Stomach (tissue), 9 donors: ENCODE measurements around the gene TMEM35A. TPM values are rescaled to one million over a fixed set of nuclear protein-coding genes. Genes with fewer than 3 reads are reported as not detected.
"Not testable (repeated sequence)": the region's sequence is repeated elsewhere in the genome, so short reads cannot be mapped to it uniquely, and the experiment has no call there.

Experiments
- DNase-seq, 2 donors: peaks; one replicate each; pipeline versions ENCODE4 v3.0.0 to v3.0.0-alpha.2; 2013 to 2019
- H3K27ac ChIP-seq, 5 donors: fragments of 200-600 bp in 4 of 5; sonication (generic) in 4 of 5; one replicate each; pipeline ENCODE4 v1.5.1; 2013 to 2019; ENCODE audit warnings: mild to moderate bottlenecking in 1 of 5, moderate library complexity in 1 of 5
- H3K27me3 ChIP-seq, 3 donors: fragments of 200-600 bp; sonication (generic); one replicate each; pipeline ENCODE4 v1.5.1; 2017 to 2019; ENCODE audit warnings: mixed run types in 1 of 3
- H3K36me3 ChIP-seq, 4 donors: fragments of 200-600 bp; sonication (generic); 1 replicate in 3 of 4; 2 replicates in 1 of 4; pipeline ENCODE4 v1.5.1; 2016 to 2019
- H3K4me1 ChIP-seq, 4 donors: fragments of 200-600 bp; sonication (generic); one replicate each; pipeline ENCODE4 v1.5.1; 2016 to 2019
- H3K4me3 ChIP-seq, 4 donors: fragments of 200-600 bp; sonication (generic) in 3 of 4; one replicate each; pipeline ENCODE4 v1.5.1; 2016 to 2019; ENCODE audit warnings: mild to moderate bottlenecking in 1 of 4
- H3K9me3 ChIP-seq, 4 donors: fragments of 200-600 bp; sonication (generic); one replicate each; pipeline ENCODE4 v1.5.1; 2016 to 2019
- EP300 ChIP-seq: sonication (generic); formaldehyde crosslinking; IDR thresholded peaks from one replicate; pipeline ENCODE4 v1.6.1; 2017; ENCODE audit warnings: antibody characterized with exemption
- POLR2A ChIP-seq, 4 donors: fragments of 450-650 bp; IDR thresholded peaks; one replicate each; pipeline ENCODE4 v1.6.1; 2016; ENCODE audit warnings: antibody characterized with exemption in 4 of 4, control low read depth in 2 of 4, mild to moderate bottlenecking in 1 of 4, moderate library complexity in 1 of 4
- POLR2AphosphoS5 ChIP-seq, 3 donors: sonication (generic); formaldehyde crosslinking; IDR thresholded peaks; one replicate each; pipeline ENCODE4 v1.6.1; 2016; ENCODE audit warnings: antibody characterized with exemption in 3 of 3
- WGBS, 5 donors: extraction: QIAGEN DNeasy Blood & Tissue Kit in 3 of 5; methylation state at CpG; one replicate each; pipeline versions ENCODE4 v1.1.5 to v1.1.7; 2013 to 2018; 5-methylcytosine and 5-hydroxymethylcytosine counted together
- intact Hi-C: fragments of 100-400 bp; cut with DNase I; formaldehyde crosslinking; loops from one replicate; pipeline ENCODE4 v1.15.1; 2023; ENCODE audit warnings: low total_unique reads
- polyA plus RNA-seq, 3 donors: library from polyadenylated mRNA; stranded (reverse); fragments of 200-250 nt; gene quantifications; one replicate each; pipeline ENCODE4 v1.2.3, GENCODE V29; 2013
- total RNA-seq, 5 donors: library from RNA; depleted of rRNA; stranded (reverse); fragments of >200 nt; gene quantifications; one replicate each; pipeline versions ENCODE4 v1.1.0 to v1.2.3, GENCODE V29; 2014 to 2016
- TF ChIP-seq, protein P1 (sequence below), 7 experiments: fragments of 450-650 bp in 4 of 7; fragments of 200-600 bp in 3 of 7; sonication (generic) in 3 of 7; IDR thresholded peaks; one replicate each; pipeline ENCODE4 v1.5.1; 2016 to 2019; ENCODE audit warnings: antibody characterized with exemption in 7 of 7, control low read depth in 2 of 7, mild to moderate bottlenecking in 1 of 7
- donor health status: healthy with polysubstance abuse.
- donor health status: Bipolar disorder and iron deficiency.
- donor health status: healthy.

TMEM35A gene
- total and polyA plus RNA-seq, 8 donors, result 0.29 to 5.4 (median 4.1) TPM; not detected in 2

DNA sequence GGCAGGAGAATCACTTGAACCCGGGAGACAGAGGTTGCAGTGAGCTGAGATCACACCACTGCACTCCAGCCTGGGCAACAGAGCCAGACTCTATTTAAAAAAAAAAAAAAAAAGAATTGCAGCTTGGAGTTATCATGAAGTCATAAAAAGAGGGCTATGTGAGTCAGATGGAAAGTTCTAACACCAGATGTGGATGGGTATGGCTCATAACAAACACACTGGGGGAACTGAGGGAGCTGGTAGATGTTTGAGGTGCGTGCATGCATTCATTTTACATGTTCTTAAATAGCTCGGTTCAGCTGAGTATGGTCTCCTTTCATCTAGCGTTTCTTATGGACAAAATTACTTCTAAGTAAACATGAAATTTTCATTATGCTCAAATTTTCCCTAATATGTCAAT is 38.5 kb upstream of the TMEM35A start:
- Histone ChIP-seq H3K36me3 (peaks cover 0 to 70% (median 50%) of the 10 kb centered on the region in 4 donors), H3K27ac (no peak overlapping the region), H3K4me3 (no peak overlapping the region), H3K9me3 (no peaks in the 10 kb centered on the region), H3K4me1 (no peaks in the 10 kb centered on the region), H3K27me3 (no peaks in the 10 kb centered on the region)
- TF ChIP-seq, protein P1, sequence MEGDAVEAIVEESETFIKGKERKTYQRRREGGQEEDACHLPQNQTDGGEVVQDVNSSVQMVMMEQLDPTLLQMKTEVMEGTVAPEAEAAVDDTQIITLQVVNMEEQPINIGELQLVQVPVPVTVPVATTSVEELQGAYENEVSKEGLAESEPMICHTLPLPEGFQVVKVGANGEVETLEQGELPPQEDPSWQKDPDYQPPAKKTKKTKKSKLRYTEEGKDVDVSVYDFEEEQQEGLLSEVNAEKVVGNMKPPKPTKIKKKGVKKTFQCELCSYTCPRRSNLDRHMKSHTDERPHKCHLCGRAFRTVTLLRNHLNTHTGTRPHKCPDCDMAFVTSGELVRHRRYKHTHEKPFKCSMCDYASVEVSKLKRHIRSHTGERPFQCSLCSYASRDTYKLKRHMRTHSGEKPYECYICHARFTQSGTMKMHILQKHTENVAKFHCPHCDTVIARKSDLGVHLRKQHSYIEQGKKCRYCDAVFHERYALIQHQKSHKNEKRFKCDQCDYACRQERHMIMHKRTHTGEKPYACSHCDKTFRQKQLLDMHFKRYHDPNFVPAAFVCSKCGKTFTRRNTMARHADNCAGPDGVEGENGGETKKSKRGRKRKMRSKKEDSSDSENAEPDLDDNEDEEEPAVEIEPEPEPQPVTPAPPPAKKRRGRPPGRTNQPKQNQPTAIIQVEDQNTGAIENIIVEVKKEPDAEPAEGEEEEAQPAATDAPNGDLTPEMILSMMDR (IDR thresholded peaks at IDR 0.05), result no peak
- TF ChIP-seq POLR2AphosphoS5 (IDR thresholded peaks at IDR 0.05), result no peak
- no peak for TF ChIP-seq EP300
- no peak for TF ChIP-seq POLR2A (IDR thresholded peaks at IDR 0.05)
- intact Hi-C loops, result no loop called here
- WGBS, 5 donors, result 73 to 96% (median 84%) methylated on average over 4 of the region's 4 CpGs
- no peak for DNase-seq

DNA sequence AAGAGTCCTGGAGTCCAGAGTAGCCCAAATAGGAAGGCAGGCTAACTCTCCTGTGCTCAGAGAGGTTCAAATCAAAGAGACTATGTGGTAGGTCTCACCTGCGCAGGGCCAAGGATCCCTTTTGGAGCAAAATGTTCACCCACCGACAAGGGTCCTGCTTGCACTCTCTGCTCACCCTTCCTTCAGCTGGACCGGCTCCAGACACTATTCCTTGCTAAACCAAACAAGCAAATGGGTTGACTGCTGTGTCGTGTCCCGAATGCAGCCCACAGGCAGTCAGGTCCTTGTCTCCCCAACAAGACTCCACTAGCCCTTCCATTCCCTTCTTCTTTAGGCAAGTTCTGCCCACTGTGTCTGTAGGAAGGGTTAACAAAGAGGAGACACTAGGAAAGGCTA is 27.5 kb upstream of the TMEM35A start:
- 0 to 62% (median 15%) methylated on average over 2 to 5 of the region's 5 CpGs for WGBS, 5 donors
- Histone ChIP-seq H3K36me3 (no peaks in the 10 kb centered on the region), H3K27me3 (peaks cover 0 to 3% (median 0%) of the 10 kb centered on the region in 3 donors), H3K27ac (peak overlapping the region; percentile 65 to 94 (median 92)), H3K4me1 (peaks cover 0 to 13% (median 9%) of the 10 kb centered on the region in 4 donors), H3K9me3 (no peaks in the 10 kb centered on the region), H3K4me3 (peak overlapping the region; percentile 50 to 58 (median 54))
- no peak for DNase-seq
- no peak for TF ChIP-seq POLR2A (IDR thresholded peaks at IDR 0.05)
- TF ChIP-seq, protein P1 (IDR thresholded peaks at IDR 0.05), result no peak
- TF ChIP-seq POLR2AphosphoS5 (IDR thresholded peaks at IDR 0.05), result no peak
- no peak for TF ChIP-seq EP300
- intact Hi-C loops, result no loop called here

DNA sequence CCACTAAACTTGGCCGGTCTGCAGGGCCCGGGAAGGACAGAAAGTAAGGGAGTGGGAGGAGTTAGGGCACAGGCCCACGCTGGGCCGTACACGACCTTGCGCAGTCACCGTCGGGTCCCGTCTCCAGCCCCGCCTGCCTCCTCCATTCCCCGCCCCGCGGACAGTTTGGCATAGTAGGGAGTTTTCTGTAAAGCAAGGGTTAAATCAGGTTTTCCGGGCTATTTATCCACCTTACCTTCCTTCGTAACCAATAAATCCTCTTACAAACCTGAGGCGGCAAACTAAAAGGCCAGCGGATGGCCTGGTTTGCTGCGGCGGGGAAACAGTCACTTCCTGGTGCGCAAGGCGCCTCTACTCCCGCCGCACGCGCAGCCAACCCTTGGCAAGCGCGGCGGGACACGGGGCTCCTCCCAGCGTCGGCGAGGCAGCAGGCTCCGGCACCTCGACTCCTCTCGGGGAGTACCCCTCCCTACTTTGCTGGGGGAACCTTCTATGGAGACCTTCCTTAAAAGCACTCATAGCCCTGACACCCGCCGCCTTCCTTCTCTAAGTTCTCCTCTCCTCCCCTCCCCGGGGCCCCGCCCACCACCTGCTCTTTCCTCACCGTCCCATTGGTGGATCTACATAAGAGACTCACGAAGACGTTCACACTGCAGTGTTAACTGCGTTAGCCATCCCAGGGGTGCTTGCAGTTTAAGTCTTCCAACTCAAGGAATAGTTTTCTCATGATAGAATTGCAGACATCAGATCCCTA is 27.0 kb upstream of the TMEM35A start, which contains the start of gene TRMT2B:
Gene TRMT2B (minus strand): TSS at position 563 of the 754 bp plus-strand sequence. CDS start 9,822 bp downstream, outside the sequence.
- WGBS, 5 donors, result 1 to 36% (median 9%) methylated on average over 12 to 43 of the region's 43 CpGs
- Histone ChIP-seq H3K27ac (peak within 1 kb of the TSS; percentile 65 to 94 (median 92)), H3K27me3 (peaks cover 0 to 3% (median 0%) of the 10 kb centered on the region in 3 donors)

DNA sequence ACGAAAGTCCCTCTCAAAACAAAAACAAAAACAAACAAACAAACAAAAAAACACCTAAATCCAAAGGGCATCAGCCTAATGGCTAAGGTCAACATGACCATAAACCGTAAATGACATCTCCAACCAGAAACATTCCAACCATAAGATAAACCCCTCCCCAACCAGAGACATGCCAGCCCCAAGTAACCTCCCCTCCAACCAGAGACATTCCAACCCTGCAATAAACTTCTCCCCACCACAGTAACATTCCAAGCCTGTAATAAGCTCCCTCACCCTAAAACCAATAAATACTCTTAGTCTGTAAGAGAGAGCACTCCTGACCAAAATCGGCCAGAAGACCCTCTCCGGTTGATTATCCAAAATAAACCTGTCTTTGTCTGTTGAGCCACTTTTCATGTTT is 22.1 kb upstream of the TMEM35A start:
- H3K36me3 ChIP-seq, intact Hi-C loops, H3K27me3 ChIP-seq, DNase-seq, H3K9me3 ChIP-seq, H3K4me3 ChIP-seq, H3K4me1 ChIP-seq, H3K27ac ChIP-seq: not testable (repeated sequence)
- 69 to 93% (median 92%) methylated on average over 4 of the region's 4 CpGs for whole genome bisulfite sequencing, 5 donors

More for the DNA sequence above, 27.0 kb upstream of the TMEM35A start, which contains the start of gene TRMT2B:
- H3K4me3 ChIP-seq, result peak within 1 kb of the TSS; percentile 50 to 58 (median 54)
- intact Hi-C loops, result no loop called here
- DNase-seq, result peak; percentile 80 to 89
- no peaks in the 10 kb centered on the region for H3K36me3 ChIP-seq
- no peaks in the 10 kb centered on the region for H3K9me3 ChIP-seq
- TF ChIP-seq POLR2A (IDR thresholded peaks at IDR 0.05), result no peak
- peak in 1 of 3 donors; percentile 9 for TF ChIP-seq POLR2AphosphoS5 (IDR thresholded peaks at IDR 0.05)
- TF ChIP-seq EP300, result no peak
- peaks cover 0 to 13% (median 9%) of the 10 kb centered on the region in 4 donors for H3K4me1 ChIP-seq

DNA sequence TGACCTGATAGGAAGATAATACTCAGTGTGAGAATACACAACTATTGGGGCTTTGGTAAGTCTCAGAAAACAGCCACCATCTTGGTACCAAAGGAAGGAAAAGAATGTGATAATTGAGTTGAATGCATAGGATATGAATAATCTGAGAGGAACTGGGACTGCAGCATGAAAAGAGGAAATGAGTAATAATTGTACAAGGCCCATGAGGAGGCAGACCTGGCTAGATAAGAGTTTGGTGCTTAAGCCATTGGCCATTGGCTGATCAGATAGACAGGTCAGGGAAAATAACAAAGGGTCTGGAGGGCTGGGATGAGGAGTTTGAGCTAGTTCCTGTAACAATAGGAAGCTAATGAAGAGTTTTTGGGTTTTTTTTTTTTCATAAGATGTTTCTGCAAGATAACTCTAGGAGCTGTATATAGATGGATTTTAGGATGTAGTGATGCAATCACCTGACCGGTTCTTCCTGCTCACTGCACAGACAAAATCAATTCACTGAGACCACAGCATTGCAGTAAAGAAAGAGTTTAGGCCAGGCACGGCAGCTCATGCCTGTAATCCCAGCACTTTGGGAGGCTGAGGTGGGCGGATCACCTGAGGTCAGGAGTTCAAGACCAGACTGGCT is 21.5 kb upstream of the TMEM35A start:
- Histone ChIP-seq H3K27ac (no peak overlapping the region), H3K4me1 (no peaks in the 10 kb centered on the region), H3K36me3 (no peaks in the 10 kb centered on the region), H3K4me3 (no peak overlapping the region), H3K27me3 (no peaks in the 10 kb centered on the region), H3K9me3 (no peaks in the 10 kb centered on the region)
- intact Hi-C loops, result no loop called here
- WGBS, 5 donors, result 69 to 90% (median 78%) methylated on average over 3 of the region's 3 CpGs
- no peak for DNase-seq
- TF ChIP-seq POLR2A (IDR thresholded peaks at IDR 0.05) (no peak), POLR2AphosphoS5 (IDR thresholded peaks at IDR 0.05) (no peak)
